Measurements from ENCODE around the gene ACACB. TPM values are rescaled to one million over a fixed set of nuclear protein-coding genes. Genes with fewer than 3 reads are reported as not detected.

The ACACB gene
- total and polyA plus RNA-seq, 8 donors, result 23.4 to 58.9 (median 31.6) TPM

DNA sequence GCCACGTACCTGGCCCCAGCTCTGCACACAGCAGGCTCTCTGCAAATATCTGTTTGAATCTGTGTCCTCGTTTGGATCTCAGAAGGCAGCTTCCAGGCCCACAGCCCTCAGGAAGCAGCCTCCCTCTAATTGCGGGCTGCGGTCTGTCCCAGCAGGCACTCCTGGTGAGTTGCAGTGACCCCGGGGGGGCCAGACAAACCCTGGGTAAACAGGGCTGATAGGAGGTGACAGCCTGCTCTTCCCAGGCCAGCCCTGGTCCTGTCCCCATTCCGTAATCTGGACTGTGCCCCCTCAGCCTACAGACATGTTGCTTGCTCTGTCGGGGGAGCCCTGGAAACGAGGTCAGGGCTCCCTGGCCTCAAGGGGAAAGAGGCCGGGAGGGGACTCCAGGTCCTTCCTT, 190.7 kb downstream of the ACACB start:
- no peak for FAIRE-seq
- TF ChIP-seq, protein P1, sequence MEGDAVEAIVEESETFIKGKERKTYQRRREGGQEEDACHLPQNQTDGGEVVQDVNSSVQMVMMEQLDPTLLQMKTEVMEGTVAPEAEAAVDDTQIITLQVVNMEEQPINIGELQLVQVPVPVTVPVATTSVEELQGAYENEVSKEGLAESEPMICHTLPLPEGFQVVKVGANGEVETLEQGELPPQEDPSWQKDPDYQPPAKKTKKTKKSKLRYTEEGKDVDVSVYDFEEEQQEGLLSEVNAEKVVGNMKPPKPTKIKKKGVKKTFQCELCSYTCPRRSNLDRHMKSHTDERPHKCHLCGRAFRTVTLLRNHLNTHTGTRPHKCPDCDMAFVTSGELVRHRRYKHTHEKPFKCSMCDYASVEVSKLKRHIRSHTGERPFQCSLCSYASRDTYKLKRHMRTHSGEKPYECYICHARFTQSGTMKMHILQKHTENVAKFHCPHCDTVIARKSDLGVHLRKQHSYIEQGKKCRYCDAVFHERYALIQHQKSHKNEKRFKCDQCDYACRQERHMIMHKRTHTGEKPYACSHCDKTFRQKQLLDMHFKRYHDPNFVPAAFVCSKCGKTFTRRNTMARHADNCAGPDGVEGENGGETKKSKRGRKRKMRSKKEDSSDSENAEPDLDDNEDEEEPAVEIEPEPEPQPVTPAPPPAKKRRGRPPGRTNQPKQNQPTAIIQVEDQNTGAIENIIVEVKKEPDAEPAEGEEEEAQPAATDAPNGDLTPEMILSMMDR (IDR thresholded peaks at IDR 0.05), result no peak
- H3K4me3 ChIP-seq, result no peak overlapping the region
- intact Hi-C loops (cut with DNase I), result no loop called here
- H3K27ac ChIP-seq, result no peak overlapping the region
- no peak for ATAC-seq
- H3K27me3 ChIP-seq, result peaks cover 0 to 2% (median 0%) of the 10 kb centered on the region in 4 donors
- H3K9me3 ChIP-seq, result no peaks in the 10 kb centered on the region
- DNase-seq, result no peak
- no peaks in the 10 kb centered on the region for H3K36me3 ChIP-seq
- H3K4me1 ChIP-seq, result peaks cover 0 to 11% (median 8%) of the 10 kb centered on the region in 3 donors
- WGBS, 2 donors, result 66 to 68% methylated on average over 9 of the region's 9 CpGs

DNA sequence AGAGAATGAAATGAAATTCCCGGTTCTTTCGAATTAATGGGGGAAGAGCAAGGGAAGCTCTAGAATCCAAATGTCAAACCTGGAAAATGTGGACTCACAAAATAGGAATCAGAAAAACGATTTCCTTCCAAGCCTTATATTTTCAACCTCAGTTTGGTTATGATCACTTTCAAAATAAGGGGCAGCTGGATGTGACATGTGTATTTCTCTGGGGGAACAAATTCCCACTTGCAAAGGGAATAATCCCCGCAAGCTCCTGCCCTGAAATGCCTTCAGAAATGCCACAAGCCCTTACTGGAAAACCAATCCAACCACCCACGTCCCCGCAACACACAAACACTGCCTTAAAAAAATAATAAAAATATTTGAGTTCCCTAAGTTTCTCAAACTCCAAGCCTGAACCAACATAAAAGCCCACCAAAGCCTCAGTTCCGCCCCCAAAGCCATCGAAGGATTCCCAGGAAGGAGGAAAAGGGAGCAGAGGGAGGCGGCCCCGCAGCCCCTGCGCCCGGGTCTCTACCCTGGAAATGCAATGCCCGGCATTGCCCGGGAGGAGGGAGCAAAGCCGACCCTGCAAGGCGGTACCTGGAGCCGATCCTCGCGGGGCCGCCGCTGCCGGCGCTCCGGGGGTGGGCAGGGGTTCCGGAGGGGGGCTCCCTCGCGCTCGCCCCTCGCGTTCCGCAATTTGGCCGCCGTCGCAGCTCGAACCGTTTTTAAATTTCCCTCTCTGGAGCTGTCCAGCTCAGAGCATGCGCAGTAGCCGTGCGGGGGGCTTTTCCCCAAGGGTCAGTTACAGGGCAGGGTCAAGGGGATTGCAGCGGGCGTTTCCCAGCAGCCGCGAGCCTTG, 192.4 kb downstream of the ACACB start, which contains the start of gene FOXN4:
FOXN4 (minus strand) TSS at position 751 of the 847 bp plus-strand sequence. CDS start 963 bp downstream, outside the sequence.
- FAIRE-seq (no peak), DNase-seq (no peak), ATAC-seq (peak in 1 of 4 donors; percentile 14)
- Histone ChIP-seq H3K36me3 (no peaks in the 10 kb centered on the region), H3K27me3 (peaks cover 0 to 2% (median 0%) of the 10 kb centered on the region in 4 donors), H3K27ac (no peak within 1 kb of the TSS), H3K9me3 (no peaks in the 10 kb centered on the region), H3K4me1 (peaks cover 0 to 11% (median 8%) of the 10 kb centered on the region in 3 donors), H3K4me3 (peak within 1 kb of the TSS; percentile 3 to 50 (median 26))
- intact Hi-C loops (cut with DNase I), result no loop called here
- TF ChIP-seq, protein P1 (IDR thresholded peaks at IDR 0.05), result no peak
- WGBS, 2 donors, result 10 to 11% methylated on average over 43 of the region's 43 CpGs

DNA sequence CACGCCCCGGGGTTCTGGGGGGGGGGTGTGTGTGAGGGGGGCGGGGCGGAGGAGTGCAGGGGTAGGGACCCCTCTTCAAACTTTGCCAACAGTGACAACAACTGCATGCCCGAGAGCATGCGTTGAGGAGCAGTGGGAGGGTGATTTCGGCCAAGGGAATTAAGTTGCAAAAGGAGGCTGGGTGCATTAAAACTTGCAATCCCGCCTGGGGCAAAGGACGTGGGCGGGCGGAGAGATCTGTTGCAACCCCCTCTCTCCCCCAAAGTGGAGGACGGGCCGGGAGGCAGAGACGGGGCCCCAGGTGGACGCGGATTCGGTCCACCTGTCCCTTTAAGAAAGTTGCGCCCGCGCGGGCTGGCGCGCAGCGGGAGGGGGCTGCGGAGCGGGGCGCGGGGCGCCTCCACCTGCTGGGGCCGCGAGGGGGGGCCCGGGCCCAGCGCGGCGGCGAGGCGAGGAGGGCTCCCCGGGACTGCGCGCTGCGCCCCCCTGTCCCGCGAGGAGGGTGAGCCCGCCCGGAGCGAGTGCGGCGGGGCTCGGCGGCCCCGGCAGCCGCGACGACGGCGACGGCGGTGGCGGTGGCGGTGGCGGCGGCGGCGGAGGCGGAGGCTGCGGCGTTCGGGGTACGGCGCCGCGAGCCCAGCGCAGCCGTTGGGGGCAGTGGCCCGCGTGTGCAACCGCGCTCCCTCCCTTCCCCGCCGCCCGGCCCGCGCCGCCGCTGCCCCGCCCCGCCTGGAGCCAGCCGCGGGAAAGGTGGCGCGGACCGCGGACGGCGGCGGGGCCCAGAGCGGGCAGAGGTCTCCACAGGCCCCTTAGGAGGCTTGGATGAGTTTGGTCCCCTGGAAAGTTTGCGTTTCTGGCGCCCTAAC, 193.2 kb downstream of the ACACB start:
- H3K4me1 ChIP-seq, result peaks cover 0 to 11% (median 8%) of the 10 kb centered on the region in 3 donors
- TF ChIP-seq, protein P1 (IDR thresholded peaks at IDR 0.05), result no peak
- intact Hi-C loops (cut with DNase I), result no loop called here
- peaks cover 0 to 2% (median 0%) of the 10 kb centered on the region in 4 donors for H3K27me3 ChIP-seq
- ATAC-seq (peak; percentile 56 to 76 (median 68)), DNase-seq (peak in 1 of 6 donors; percentile 68), FAIRE-seq (no peak)
- no peaks in the 10 kb centered on the region for H3K36me3 ChIP-seq
- H3K9me3 ChIP-seq, result no peaks in the 10 kb centered on the region
- 0 to 1% methylated on average over 61 to 99 of the region's 99 CpGs for WGBS, 2 donors
- H3K27ac ChIP-seq, result no peak overlapping the region
- peak overlapping the region; percentile 3 to 50 (median 26) for H3K4me3 ChIP-seq

DNA sequence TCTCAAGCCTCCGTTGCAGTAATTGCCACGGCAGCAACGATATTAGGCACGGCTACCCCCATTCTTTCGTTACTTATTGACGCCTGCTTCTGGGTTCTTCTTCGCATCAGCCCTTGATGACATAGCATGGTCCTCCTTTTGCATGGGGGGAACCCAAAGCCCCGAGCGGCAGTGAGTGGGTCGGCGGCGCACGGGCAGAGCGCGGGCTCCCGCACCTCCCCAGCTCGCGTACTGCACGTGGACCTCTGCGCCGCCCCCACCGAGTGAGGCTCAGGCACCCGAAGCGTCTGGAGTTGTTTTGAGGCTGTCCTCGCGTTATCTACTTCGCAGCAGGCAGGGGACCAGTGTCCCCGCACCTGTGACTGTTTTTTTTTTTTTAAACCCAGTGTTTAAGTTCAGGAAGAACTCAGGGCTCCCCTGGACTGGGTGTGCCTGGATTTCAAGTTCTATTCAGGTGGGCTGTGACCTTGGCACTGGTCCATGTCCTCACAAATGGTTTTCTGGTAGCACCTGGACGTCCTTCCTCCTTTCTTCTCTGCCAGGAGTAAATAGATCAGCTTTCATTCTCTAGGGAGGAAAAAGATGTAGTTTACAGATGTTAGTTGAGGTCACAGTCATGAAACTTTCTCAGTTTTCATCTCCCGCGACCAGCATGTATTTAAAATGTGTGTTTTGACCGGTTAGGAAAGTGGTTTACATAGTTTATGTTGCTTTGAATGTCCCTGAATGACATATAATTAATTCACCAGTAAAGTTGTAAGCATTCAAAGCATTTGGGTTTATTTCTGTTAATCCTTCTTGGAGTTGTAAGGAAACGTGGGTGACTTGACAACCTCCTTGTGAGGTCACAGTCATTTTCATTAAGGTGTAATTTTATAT, 194.1 kb downstream of the ACACB start:
- DNase-seq, result no peak
- Histone ChIP-seq H3K4me1 (peaks cover 0 to 11% (median 8%) of the 10 kb centered on the region in 3 donors), H3K4me3 (peak overlapping the region in 3 of 4 donors; percentile 5 to 50 (median 43)), H3K36me3 (no peaks in the 10 kb centered on the region), H3K9me3 (no peaks in the 10 kb centered on the region), H3K27ac (no peak overlapping the region), H3K27me3 (peaks cover 0 to 2% (median 0%) of the 10 kb centered on the region in 4 donors)
- TF ChIP-seq, protein P1 (IDR thresholded peaks at IDR 0.05), result no peak
- ATAC-seq, result peak; percentile 13 to 64 (median 49)
- no peak for FAIRE-seq
- WGBS, 2 donors, result 6 to 7% methylated on average over 33 of the region's 33 CpGs
- intact Hi-C loops (cut with DNase I), result no loop called here

Other genes with a start within 250 kb of the ACACB start
- not detected for gene DAO, start 236.5 kb upstream of the ACACB start, total RNA-seq
- not detected for gene DAO, start 236.5 kb upstream of the ACACB start, polyA plus RNA-seq
- 1 to 10 TPM in 3 of 6 donors, under 1 TPM in 3; 0.13 to 2.3 (median 0.71) TPM for gene SVOP, start 95.5 kb upstream of the ACACB start, total RNA-seq
- 1 to 10 TPM in 1 of 2 donors, under 1 TPM in 1; 0.68 to 4.3 TPM for gene SVOP, start 95.5 kb upstream of the ACACB start, polyA plus RNA-seq
- gene USP30, start 64.0 kb upstream of the ACACB start, total RNA-seq, result 10 to 100 TPM in 2 of 6 donors, 1 to 10 TPM in 4; 6.5 to 11.2 (median 9.3) TPM
- gene USP30, start 64.0 kb upstream of the ACACB start, polyA plus RNA-seq, result 10 to 100 TPM in 1 of 2 donors, 1 to 10 TPM in 1; 4.8 to 10.2 TPM
- 10 to 100 TPM in 2 of 6 donors, 1 to 10 TPM in 4; 4.3 to 12.2 (median 6.5) TPM for gene ALKBH2, start 23.1 kb upstream of the ACACB start, total RNA-seq
- 10 to 100 TPM; 19.8 to 22.9 TPM for gene ALKBH2, start 23.1 kb upstream of the ACACB start, polyA plus RNA-seq
- 10 to 100 TPM in 2 of 6 donors, 1 to 10 TPM in 4; 5.1 to 15.8 (median 8.3) TPM for gene UNG, start 19.0 kb upstream of the ACACB start, total RNA-seq
- gene UNG, start 19.0 kb upstream of the ACACB start, polyA plus RNA-seq, result 1 to 10 TPM; 7.1 to 9.5 TPM
- not detected for gene FOXN4, start 192.7 kb downstream of the ACACB start, total RNA-seq
- gene FOXN4, start 192.7 kb downstream of the ACACB start, polyA plus RNA-seq, result under 1 TPM in 1 of 2 donors, not detected in 1; 0.12 TPM
- gene MYO1H, start 231.3 kb downstream of the ACACB start, total RNA-seq, result not detected
- under 1 TPM in 1 of 2 donors, not detected in 1; 0.07 TPM for gene MYO1H, start 231.3 kb downstream of the ACACB start, polyA plus RNA-seq

Measured in pancreas (tissue), 10 donors.